ENCODE measurements around the gene TSPOAP1. TPM values are rescaled to one million over a fixed set of nuclear protein-coding genes. Genes with fewer than 3 reads are reported as not detected.

The TSPOAP1 gene
- total RNA-seq, 1 donor from 2014 or later, result 0.05 TPM

DNA sequence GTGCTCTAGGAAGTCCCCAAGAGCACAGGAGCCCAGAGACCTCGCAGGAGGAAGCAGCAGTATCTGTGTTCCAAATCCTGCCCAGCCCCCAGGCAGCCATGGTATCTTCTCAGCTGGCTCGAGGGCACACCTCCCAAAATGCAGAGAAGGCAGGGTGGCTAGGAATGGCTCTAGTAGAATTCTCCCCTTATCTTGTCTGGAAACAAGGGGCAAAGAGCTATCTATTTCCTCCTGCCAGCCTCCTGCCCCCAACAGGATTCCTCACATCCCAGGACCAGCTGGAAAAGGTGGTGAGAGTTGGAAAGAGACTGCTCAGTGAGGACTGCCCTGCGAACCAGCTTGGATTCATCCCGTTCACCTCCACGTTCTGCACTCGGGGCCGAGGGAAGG, 8.6 kb upstream of the TSPOAP1 start:
- H3K36me3 Mint-ChIP-seq (ENCODE audit: unreplicated experiment), result no peaks in the 10 kb centered on the region
- H3K9me3 Mint-ChIP-seq (ENCODE audit: unreplicated experiment), result no peaks in the 10 kb centered on the region
- TF ChIP-seq CTCF (IDR thresholded peaks at IDR 0.05), result no peak
- no peaks in the 10 kb centered on the region for H3K27me3 Mint-ChIP-seq (ENCODE audit: unreplicated experiment)
- no peak for DNase-seq (ENCODE audit: extremely low spot score, unreplicated experiment)
- peaks cover 5% of the 10 kb centered on the region for H3K4me1 Mint-ChIP-seq (ENCODE audit: unreplicated experiment)
- H3K27ac Mint-ChIP-seq (ENCODE audit: unreplicated experiment), result no peak overlapping the region
- H3K4me3 Mint-ChIP-seq (ENCODE audit: unreplicated experiment), result no peak overlapping the region

GRCh38 chr17:58336456-58337209, 8.0 kb upstream of the TSPOAP1 start:
- TF ChIP-seq CTCF (IDR thresholded peaks at IDR 0.05), result no peak
- H3K4me3 Mint-ChIP-seq (ENCODE audit: unreplicated experiment), result no peak overlapping the region
- DNase-seq (ENCODE audit: extremely low spot score, unreplicated experiment), result no peak
- no peaks in the 10 kb centered on the region for H3K27me3 Mint-ChIP-seq (ENCODE audit: unreplicated experiment)
- H3K27ac Mint-ChIP-seq (ENCODE audit: unreplicated experiment), result no peak overlapping the region
- H3K36me3 Mint-ChIP-seq (ENCODE audit: unreplicated experiment), result no peaks in the 10 kb centered on the region
- peaks cover 5% of the 10 kb centered on the region for H3K4me1 Mint-ChIP-seq (ENCODE audit: unreplicated experiment)
- no peaks in the 10 kb centered on the region for H3K9me3 Mint-ChIP-seq (ENCODE audit: unreplicated experiment)

DNA sequence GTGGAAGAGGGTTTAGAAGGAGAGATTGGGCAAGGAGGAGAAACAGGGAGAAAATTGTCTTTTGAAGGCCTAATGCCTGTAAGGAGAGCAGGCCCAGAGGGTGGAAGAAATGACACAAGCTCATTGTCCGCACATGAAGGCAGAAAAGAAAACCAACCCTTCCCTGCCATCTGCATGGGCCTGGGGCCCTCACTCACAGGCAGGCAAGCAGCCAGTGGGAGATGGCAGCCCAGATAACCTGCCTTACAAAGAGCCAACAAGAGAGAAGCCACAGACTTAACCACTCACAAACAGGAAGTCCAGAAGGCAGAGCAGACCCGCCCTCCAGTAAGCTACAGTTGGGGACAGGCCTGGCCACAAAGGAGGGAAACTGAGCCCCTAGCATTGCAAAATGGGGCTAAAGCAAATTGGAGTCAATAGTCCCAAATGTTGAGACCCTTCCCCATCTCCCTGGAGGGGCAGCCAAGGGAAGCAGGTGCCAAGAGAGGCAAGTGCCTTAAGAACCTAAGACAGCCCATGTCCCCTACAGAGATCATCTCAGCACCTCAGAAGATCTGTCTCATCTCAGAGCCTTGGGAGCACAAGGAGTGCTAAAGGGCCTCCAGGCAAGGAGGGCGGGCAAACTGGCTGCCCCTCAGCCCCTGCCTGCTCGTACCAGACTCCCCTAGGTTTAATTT, 7.3 kb upstream of the TSPOAP1 start:
- Mint-ChIP-seq H3K4me3 (ENCODE audit: unreplicated experiment) (no peak overlapping the region), H3K9me3 (ENCODE audit: unreplicated experiment) (no peaks in the 10 kb centered on the region)

GRCh38 chr17:58335061-58335731, 6.6 kb upstream of the TSPOAP1 start:
- TF ChIP-seq CTCF (IDR thresholded peaks at IDR 0.05), result no peak
- H3K4me1 Mint-ChIP-seq (ENCODE audit: unreplicated experiment), result peaks cover 5% of the 10 kb centered on the region
- H3K27me3 Mint-ChIP-seq (ENCODE audit: unreplicated experiment), result no peaks in the 10 kb centered on the region
- no peak overlapping the region for H3K27ac Mint-ChIP-seq (ENCODE audit: unreplicated experiment)
- DNase-seq (ENCODE audit: extremely low spot score, unreplicated experiment), result no peak
- H3K36me3 Mint-ChIP-seq (ENCODE audit: unreplicated experiment), result no peaks in the 10 kb centered on the region
- H3K9me3 Mint-ChIP-seq (ENCODE audit: unreplicated experiment), result no peaks in the 10 kb centered on the region
- no peak overlapping the region for H3K4me3 Mint-ChIP-seq (ENCODE audit: unreplicated experiment)

More for the DNA sequence above, 7.3 kb upstream of the TSPOAP1 start:
- DNase-seq (ENCODE audit: extremely low spot score, unreplicated experiment), result no peak
- Mint-ChIP-seq H3K27ac (ENCODE audit: unreplicated experiment) (no peak overlapping the region), H3K27me3 (ENCODE audit: unreplicated experiment) (no peaks in the 10 kb centered on the region), H3K4me1 (ENCODE audit: unreplicated experiment) (peaks cover 5% of the 10 kb centered on the region), H3K36me3 (ENCODE audit: unreplicated experiment) (no peaks in the 10 kb centered on the region)
- no peak for TF ChIP-seq CTCF (IDR thresholded peaks at IDR 0.05)

DNA sequence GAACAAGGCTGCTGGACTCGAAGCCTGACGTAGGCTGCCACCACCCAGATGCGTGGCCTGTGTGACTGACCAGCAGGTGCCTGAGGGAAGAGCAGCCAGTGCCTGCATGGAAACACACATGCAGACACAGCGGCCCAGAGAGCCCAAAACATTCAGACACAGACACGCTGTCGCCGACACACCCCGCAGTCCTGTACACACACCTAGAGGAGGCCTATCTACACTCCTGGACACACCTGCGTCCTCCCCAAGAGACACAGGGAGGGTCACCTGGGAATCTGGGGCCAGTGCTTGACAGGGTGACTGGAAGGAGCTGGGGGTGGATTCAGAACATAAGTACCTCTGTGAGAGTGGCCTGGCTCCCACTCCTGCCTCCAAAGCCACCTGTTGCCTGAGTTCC, 6.1 kb upstream of the TSPOAP1 start:
- no peak for DNase-seq (ENCODE audit: extremely low spot score, unreplicated experiment)
- no peak overlapping the region for H3K27ac Mint-ChIP-seq (ENCODE audit: unreplicated experiment)
- TF ChIP-seq CTCF (IDR thresholded peaks at IDR 0.05), result no peak

More for the DNA sequence above, 6.1 kb upstream of the TSPOAP1 start:
- H3K4me1 Mint-ChIP-seq (ENCODE audit: unreplicated experiment), result peaks cover 5% of the 10 kb centered on the region
- no peak overlapping the region for H3K4me3 Mint-ChIP-seq (ENCODE audit: unreplicated experiment)
- H3K9me3 Mint-ChIP-seq (ENCODE audit: unreplicated experiment), result no peaks in the 10 kb centered on the region
- H3K27me3 Mint-ChIP-seq (ENCODE audit: unreplicated experiment), result no peaks in the 10 kb centered on the region
- no peaks in the 10 kb centered on the region for H3K36me3 Mint-ChIP-seq (ENCODE audit: unreplicated experiment)
